Skeletal muscle satellite cell (primary cell): ENCODE data around the gene PMVK.

Experiments used
- H3K27me3 ChIP-seq: 2 replicates; pipeline ENCODE4 v1.7.0; 2013; ENCODE audit warnings: low read length; ENCODE audit not compliant: control insufficient read depth, insufficient read depth
- H3K36me3 ChIP-seq: 2 replicates; pipeline ENCODE4 v1.7.0; 2013; ENCODE audit warnings: mild to moderate bottlenecking, control low read depth, low read length; ENCODE audit not compliant: insufficient read depth
- H3K4me1 ChIP-seq: 2 replicates; pipeline ENCODE4 v1.7.0; 2013; ENCODE audit warnings: low read length; ENCODE audit not compliant: control insufficient read depth, insufficient read depth
- H3K4me2 ChIP-seq: 2 replicates; pipeline ENCODE4 v1.7.0; 2013; ENCODE audit warnings: mild to moderate bottlenecking, low read length
- H3K4me3 ChIP-seq: 2 replicates; pipeline ENCODE4 v1.7.0; 2013; ENCODE audit warnings: low read length
- H3K9ac ChIP-seq: 2 replicates; pipeline ENCODE4 v1.7.0; 2013; ENCODE audit warnings: mild to moderate bottlenecking, low read depth, low read length, moderate library complexity
- H3K9me3 ChIP-seq: replicated peaks from 2 replicates; pipeline ENCODE4 v1.7.0; 2013; ENCODE audit warnings: mild to moderate bottlenecking, control low read depth, low read length

The PMVK gene

DNA sequence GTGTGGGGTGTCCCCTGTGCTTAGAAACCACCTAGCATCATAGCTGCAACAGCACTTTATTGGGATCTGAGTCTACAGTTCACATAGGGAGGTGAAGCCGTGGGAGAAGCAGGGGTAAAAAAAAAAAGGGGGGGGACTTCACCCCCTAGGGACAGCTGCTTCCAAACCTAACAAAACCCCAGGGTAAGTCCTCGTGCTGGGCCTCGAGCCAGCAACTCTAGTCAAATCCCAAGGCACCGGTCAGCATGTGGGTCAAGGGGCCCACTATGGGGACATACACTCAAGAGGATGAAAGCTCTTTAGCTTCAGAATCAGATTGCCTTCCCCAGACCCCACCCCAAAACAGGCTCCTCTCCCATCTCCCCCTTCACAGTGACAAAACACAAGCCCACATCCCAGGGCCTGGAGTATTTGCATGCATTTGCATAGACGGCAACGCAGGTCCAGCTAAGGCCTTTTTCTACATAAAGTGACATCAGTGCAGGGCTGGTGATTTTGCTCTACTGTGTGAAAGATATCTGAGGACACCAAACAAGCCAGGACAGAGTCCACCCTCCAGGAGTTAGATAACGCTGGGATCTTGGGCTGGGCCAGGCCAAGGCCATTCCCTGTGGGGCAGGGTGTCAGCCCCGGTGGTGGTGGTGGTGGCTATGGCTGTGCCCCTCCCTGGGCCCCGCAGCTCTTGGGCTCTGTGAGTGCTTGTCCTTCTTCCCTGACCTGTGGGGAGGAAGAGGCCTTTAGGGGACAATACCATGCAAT, 8.1 kb upstream of the PMVK start:
- H3K27me3 ChIP-seq, result no peaks in the 10 kb centered on the region
- H3K4me3 ChIP-seq, result no peak overlapping the region
- no peaks in the 10 kb centered on the region for H3K9me3 ChIP-seq
- H3K4me2 ChIP-seq, result no peak overlapping the region
- no peaks in the 10 kb centered on the region for H3K4me1 ChIP-seq
- H3K36me3 ChIP-seq, result no peaks in the 10 kb centered on the region
- H3K9ac ChIP-seq, result no peak overlapping the region

- H3K9me3 ChIP-seq, result no peaks in the 10 kb centered on the region
- H3K4me1 ChIP-seq, result no peaks in the 10 kb centered on the region
- no peaks in the 10 kb centered on the region for H3K36me3 ChIP-seq
- H3K4me2 ChIP-seq, result no peak overlapping the region
- no peak overlapping the region for H3K9ac ChIP-seq
- no peak overlapping the region for H3K4me3 ChIP-seq
- H3K27me3 ChIP-seq, result no peaks in the 10 kb centered on the region
Measured at GRCh38 chr1:154943649-154944400, 7.3 kb upstream of the PMVK start.

GRCh38 chr1:154941333-154942013, 5.0 kb upstream of the PMVK start:
- H3K4me2 ChIP-seq, result no peak overlapping the region
- H3K9ac ChIP-seq, result no peak overlapping the region
- H3K27me3 ChIP-seq, result no peaks in the 10 kb centered on the region
- no peaks in the 10 kb centered on the region for H3K9me3 ChIP-seq
- no peak overlapping the region for H3K4me3 ChIP-seq
- no peaks in the 10 kb centered on the region for H3K36me3 ChIP-seq
- H3K4me1 ChIP-seq, result peaks cover 7% of the 10 kb centered on the region

- H3K27me3 ChIP-seq, result no peaks in the 10 kb centered on the region
- no peak overlapping the region for H3K9ac ChIP-seq
- H3K36me3 ChIP-seq, result no peaks in the 10 kb centered on the region
- no peak overlapping the region for H3K4me3 ChIP-seq
- H3K4me2 ChIP-seq, result no peak overlapping the region
- peaks cover 12% of the 10 kb centered on the region for H3K4me1 ChIP-seq
- H3K9me3 ChIP-seq, result no peaks in the 10 kb centered on the region
Measured at GRCh38 chr1:154940651-154941194, 4.2 kb upstream of the PMVK start.

DNA sequence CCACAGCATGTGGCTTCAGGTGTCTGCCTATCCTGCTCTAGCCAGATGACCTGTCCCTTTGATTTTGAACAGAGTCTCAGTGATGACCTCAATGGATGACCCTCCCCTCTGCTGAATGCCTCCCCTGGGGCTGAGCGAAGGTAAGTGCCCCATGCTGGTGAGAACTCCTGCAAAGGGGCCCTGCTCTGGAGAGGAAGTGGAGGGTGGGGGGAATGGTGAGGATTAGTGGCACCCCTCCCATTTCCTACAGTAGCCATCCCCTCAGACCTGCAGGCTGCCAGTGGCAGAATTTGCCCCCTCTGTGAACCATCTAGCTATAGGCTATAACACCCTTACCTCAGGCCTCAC, 3.7 kb upstream of the PMVK start:
- Histone ChIP-seq H3K36me3 (no peaks in the 10 kb centered on the region), H3K4me1 (peaks cover 12% of the 10 kb centered on the region), H3K9ac (no peak overlapping the region), H3K9me3 (no peaks in the 10 kb centered on the region), H3K4me2 (no peak overlapping the region), H3K4me3 (no peak overlapping the region), H3K27me3 (no peaks in the 10 kb centered on the region)

DNA sequence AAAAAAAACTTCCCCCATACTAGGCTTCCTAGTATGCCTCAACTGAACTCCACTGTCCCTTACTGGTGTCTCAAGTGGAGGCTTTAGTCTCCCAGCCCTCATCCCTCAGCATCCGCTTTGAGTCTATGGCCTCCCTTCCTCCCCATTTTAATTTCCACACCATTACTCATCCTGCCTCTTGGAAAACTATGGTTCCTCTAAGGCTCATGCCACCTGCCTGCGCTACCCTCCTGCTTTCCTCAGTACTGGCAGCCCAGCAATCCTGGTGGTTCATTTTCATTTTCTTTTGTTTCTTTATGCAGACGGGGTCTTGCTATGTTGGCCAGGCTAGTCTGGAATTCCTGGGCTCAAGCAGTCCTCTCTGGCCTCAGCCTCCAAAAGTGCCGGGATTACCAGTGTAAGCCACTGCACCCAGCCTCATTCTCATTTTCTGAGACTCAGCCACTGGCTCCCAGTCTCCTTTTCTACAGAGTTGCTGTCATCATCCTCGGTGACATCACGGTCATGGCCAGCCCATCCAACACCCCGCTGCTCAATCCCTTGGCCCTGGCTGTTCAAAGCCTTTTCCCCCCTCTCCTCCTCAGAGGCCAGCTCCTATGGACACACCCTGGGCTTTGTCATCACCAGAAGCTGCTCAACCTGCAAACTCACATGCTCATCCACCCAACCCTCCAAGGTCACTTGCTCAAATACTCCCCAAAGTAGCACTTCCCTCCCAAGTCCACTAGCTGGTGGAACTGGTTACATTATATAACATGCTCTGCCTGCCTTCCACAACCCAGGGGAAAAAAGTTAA, 2.3 kb upstream of the PMVK start:
- Histone ChIP-seq H3K9ac (no peak overlapping the region), H3K4me1 (peaks cover 12% of the 10 kb centered on the region), H3K27me3 (no peaks in the 10 kb centered on the region), H3K9me3 (no peaks in the 10 kb centered on the region), H3K4me3 (no peak overlapping the region), H3K4me2 (no peak overlapping the region), H3K36me3 (no peaks in the 10 kb centered on the region)

GRCh38 chr1:154937988-154938386, 1.5 kb upstream of the PMVK start:
- Histone ChIP-seq H3K36me3 (no peaks in the 10 kb centered on the region), H3K9ac (peak overlapping the region; percentile 95), H3K9me3 (no peaks in the 10 kb centered on the region), H3K27me3 (no peaks in the 10 kb centered on the region), H3K4me2 (peak overlapping the region; percentile 93), H3K4me3 (peak overlapping the region; percentile 81), H3K4me1 (peaks cover 12% of the 10 kb centered on the region)

- Histone ChIP-seq H3K27me3 (no peaks in the 10 kb centered on the region), H3K9me3 (no peaks in the 10 kb centered on the region), H3K9ac (peak overlapping the region; percentile 95), H3K4me1 (peaks cover 12% of the 10 kb centered on the region), H3K36me3 (no peaks in the 10 kb centered on the region), H3K4me3 (peak overlapping the region; percentile 81), H3K4me2 (peak overlapping the region; percentile 93)
Measured at GRCh38 chr1:154937085-154937987, 817 bp upstream of the PMVK start.

- Histone ChIP-seq H3K36me3 (no peaks in the 10 kb centered on the region), H3K4me2 (peak overlapping the region; percentile 93), H3K4me3 (peak overlapping the region; percentile 81), H3K9ac (peak overlapping the region; percentile 95), H3K4me1 (peaks cover 12% of the 10 kb centered on the region), H3K27me3 (no peaks in the 10 kb centered on the region), H3K9me3 (no peaks in the 10 kb centered on the region)
Measured at GRCh38 chr1:154935749-154936554, 567 bp downstream of the PMVK start.
